NCI-H2196 treated with DMSO at 0.1 percent for 48 hours (cell line): ENCODE measurements around the gene GPI.
A peak's percentile ranks its signal among the peaks of the same experiment; 100 is the strongest.

ENCODE experiments used
- DNase-seq: peaks from one replicate; lab custom pipeline; 2025; ENCODE audit not compliant: unreplicated experiment; lab: John Stamatoyannopoulos, UW

The GPI gene

GRCh38 chr19:34402074-34402600 is 37.1 kb downstream of the GPI start:
- DNase-seq, result peak; percentile 17

- no peak for DNase-seq
Observed at GRCh38 chr19:34403784-34404108, 38.8 kb downstream of the GPI start.

GRCh38 chr19:34404109-34404909 is 39.3 kb downstream of the GPI start, which contains the start of gene PDCD2L:
Gene PDCD2L (plus strand): TSS chr19:34404399. CDS start chr19:34404431, 32 bp downstream.
- DNase-seq, result peak; percentile 83

- DNase-seq, result no peak
Observed at GRCh38 chr19:34405892-34406660, 41.1 kb downstream of the GPI start.

- DNase-seq, result no peak
Observed at GRCh38 chr19:34408411-34408810, 43.4 kb downstream of the GPI start.

GRCh38 chr19:34409189-34410164 is 44.5 kb downstream of the GPI start:
- no peak for DNase-seq

- no peak for DNase-seq
Observed at GRCh38 chr19:34411216-34411615, 46.2 kb downstream of the GPI start.

- no peak for DNase-seq
Observed at GRCh38 chr19:34416021-34416545, 51.1 kb downstream of the GPI start.

- DNase-seq, result no peak
Observed at GRCh38 chr19:34418300-34418699, 53.3 kb downstream of the GPI start.

GRCh38 chr19:34426096-34426661 is 61.2 kb downstream of the GPI start:
- DNase-seq, result no peak

GRCh38 chr19:34428549-34429285 is 63.7 kb downstream of the GPI start:
- DNase-seq, result no peak

GRCh38 chr19:34429553-34429952 is 64.6 kb downstream of the GPI start:
- DNase-seq, result no peak

- DNase-seq, result peak; percentile 10
Observed at GRCh38 chr19:34430738-34431625, 66.0 kb downstream of the GPI start.

- no peak for DNase-seq
Observed at GRCh38 chr19:34431681-34432402, 66.8 kb downstream of the GPI start.

GRCh38 chr19:34432797-34433196 is 67.8 kb downstream of the GPI start:
- no peak for DNase-seq

- DNase-seq, result no peak
Observed at GRCh38 chr19:34436716-34437115, 71.7 kb downstream of the GPI start.

GRCh38 chr19:34448191-34448590 is 83.2 kb downstream of the GPI start:
- DNase-seq, result no peak
